Panc1 (cell line): Measurements from ENCODE around the gene AMOTL1. TPM values are rescaled to one million over a fixed set of nuclear protein-coding genes. Genes with fewer than 3 reads are reported as not detected.

Experiments
- ATAC-seq: fragments of 200-7000 bp; cut with Tn5 transposase; 2 replicates; pipeline ENCODE4 v1.9.1; 2020; ENCODE audit warnings: mild to moderate bottlenecking, moderate library complexity
- BruUV-seq: library from RNA; stranded (reverse); fragments of 400-500 nt; replicated peaks from 2 replicates; lab custom pipeline; 2021; lab: Mats Ljungman, UMichigan
- CTCF ChIA-PET: fragments of 300-600 bp; sonication (Branson Sonifier 250); formaldehyde crosslinking; loops from one replicate; lab custom pipeline; 2022; ENCODE audit warnings: antibody characterized with exemption; lab: Charles Lee
- POLR2A ChIA-PET: fragments of 300-600 bp; sonication (Branson Sonifier 250); formaldehyde crosslinking; loops from one replicate; lab custom pipeline; 2022; ENCODE audit warnings: antibody characterized with exemption; lab: Charles Lee
- DNase-seq: peaks from one replicate; pipeline ENCODE4 v3.0.0-alpha.2; 2010; ENCODE audit warnings: low read depth, low spot score
- H3K27ac ChIP-seq: 2 replicates; pipeline ENCODE4 v1.5.1; 2011; ENCODE audit warnings: mild to moderate bottlenecking, low read length, inconsistent platforms
- H3K27me3 ChIP-seq: fragments of 200-500 bp; sonication (Bioruptor generic); 2 replicates; pipeline ENCODE4 v1.6.0; 2014; ENCODE audit warnings: low read length, inconsistent platforms; ENCODE audit not compliant: control insufficient read depth, insufficient read depth
- H3K36me3 ChIP-seq: fragments of 200-500 bp; sonication (Bioruptor generic); 2 replicates; pipeline ENCODE4 v1.5.1; 2014; ENCODE audit warnings: inconsistent platforms, mild to moderate bottlenecking, low read length, moderate library complexity; ENCODE audit not compliant: control insufficient read depth, insufficient read depth
- H3K4me1 ChIP-seq: 2 replicates; pipeline ENCODE4 v1.5.1; 2011; ENCODE audit warnings: inconsistent platforms, mild to moderate bottlenecking, low read length, moderate library complexity; ENCODE audit not compliant: control insufficient read depth, insufficient read depth
- H3K4me3 ChIP-seq, 2 experiments: 2 replicates each; pipeline ENCODE4 v1.5.1; 2011 to 2012; ENCODE audit warnings: low read depth in 2 of 2, low read length in 2 of 2, mild to moderate bottlenecking in 2 of 2, inconsistent platforms in 1 of 2, moderate library complexity in 1 of 2
- H3K9me3 ChIP-seq: fragments of 200-500 bp; sonication (Bioruptor generic); 2 replicates; pipeline ENCODE4 v1.5.1; 2014; ENCODE audit warnings: low read depth, mild to moderate bottlenecking, inconsistent platforms, low read length, moderate library complexity; ENCODE audit not compliant: control insufficient read depth, insufficient read depth
- CTCF ChIP-seq: fragments of 450-650 bp; IDR thresholded peaks from 2 replicates; pipeline ENCODE4 v1.5.1; 2017; ENCODE audit warnings: mild to moderate bottlenecking
- POLR2AphosphoS5 ChIP-seq: IDR thresholded peaks from 2 replicates; pipeline ENCODE4 v1.6.1; 2012; ENCODE audit warnings: mild to moderate bottlenecking, low read depth, low read length, moderate library complexity
- REST ChIP-seq, 2 experiments: IDR thresholded peaks; 2 replicates each; pipeline ENCODE4 v1.6.1; 2011 to 2012; ENCODE audit warnings: low read depth in 2 of 2, control low read depth in 1 of 2, low read length in 1 of 2, mild to moderate bottlenecking in 1 of 2, moderate library complexity in 1 of 2; ENCODE audit not compliant: insufficient read depth in 1 of 2
- SIN3A ChIP-seq: IDR thresholded peaks from 2 replicates; pipeline ENCODE4 v1.6.1; 2012; ENCODE audit warnings: low read depth, mild to moderate bottlenecking, low read length, moderate library complexity, borderline replicate concordance; ENCODE audit not compliant: insufficient read depth
- TCF7L2 ChIP-seq: IDR thresholded peaks from 2 replicates; pipeline ENCODE4 v1.6.1; 2011; ENCODE audit warnings: mild to moderate bottlenecking, low read depth, low read length, inconsistent platforms
- in situ Hi-C: cut with HindIII; loops from 2 replicates; pipeline ENCODE4 v1.10.0; 2016; ENCODE audit warnings: low sequenced_read_pairs, low pct_unique_long_range_greater_than_20kb
- intact Hi-C: fragments of 100-400 bp; cut with micrococcal nuclease; formaldehyde crosslinking; loops from one replicate; pipeline ENCODE4 v1.10.0; 2022; ENCODE audit not compliant: unreplicated experiment
- total RNA-seq: library from RNA; stranded (reverse); gene quantifications from one replicate; pipeline ENCODE4 v1.2.1, GENCODE V29; 2021; ENCODE audit not compliant: unreplicated experiment

The AMOTL1 gene
- total RNA-seq, 1 experiment from 2014 or later: 16.0 TPM

- no peaks in the 10 kb centered on the region for H3K27me3 ChIP-seq
- TF ChIP-seq REST (IDR thresholded peaks at IDR 0.05; ENCODE audit: insufficient read depth in 1 of 2, low read depth in 2 of 2, low read length in 1 of 2) (no peak), TCF7L2 (no peak), SIN3A (no peak), POLR2AphosphoS5 (no peak), CTCF (no peak)
- no TSS peak for BruUV-seq
- ATAC-seq: no peak
- no peak overlapping the region for H3K4me3 ChIP-seq
- in situ Hi-C loops (no loop called here), intact Hi-C loops (no loop called here)
- no peak for DNase-seq
- H3K27ac ChIP-seq: no peak overlapping the region
- H3K4me1 ChIP-seq: no peaks in the 10 kb centered on the region
- H3K36me3 ChIP-seq: no peaks in the 10 kb centered on the region; the same call in 1 of the 2 replicates
- ChIA-PET POLR2A (no interaction called here), CTCF (no interaction called here)
- H3K9me3 ChIP-seq: no peaks in the 10 kb centered on the region
Observed at GRCh38 chr11:94853836-94854235, 85.7 kb downstream of the AMOTL1 start.

GRCh38 chr11:94854770-94855633, 86.8 kb downstream of the AMOTL1 start:
- in situ Hi-C loops: no loop called here
- intact Hi-C loops: no loop called here
- ChIA-PET POLR2A (no interaction called here), CTCF (no interaction called here)
- DNase-seq: no peak
- ATAC-seq: no peak
- no peak overlapping the region for H3K27ac ChIP-seq
- no peak overlapping the region for H3K4me3 ChIP-seq
- no TSS peak for BruUV-seq
- no peaks in the 10 kb centered on the region; the same call in 1 of the 2 replicates for H3K36me3 ChIP-seq
- no peaks in the 10 kb centered on the region for H3K27me3 ChIP-seq
- no peaks in the 10 kb centered on the region for H3K4me1 ChIP-seq
- no peak for TF ChIP-seq REST (IDR thresholded peaks at IDR 0.05; ENCODE audit: insufficient read depth in 1 of 2, low read depth in 2 of 2, low read length in 1 of 2)
- TF ChIP-seq POLR2AphosphoS5: no peak
- TF ChIP-seq CTCF: no peak
- TF ChIP-seq SIN3A: no peak
- no peak for TF ChIP-seq TCF7L2
- no peaks in the 10 kb centered on the region for H3K9me3 ChIP-seq
